NCI-H2196 (cell line): ENCODE data around the gene HSD11B1L.

Experiments
- DNase-seq: peaks from one replicate; lab custom pipeline; 2025; ENCODE audit not compliant: unreplicated experiment; lab: John Stamatoyannopoulos, UW

Gene HSD11B1L

GRCh38 chr19:5666921-5667610 lies 13.8 kb upstream of the HSD11B1L start:
- no peak for DNase-seq

GRCh38 chr19:5667751-5668271 lies 13.0 kb upstream of the HSD11B1L start:
- DNase-seq: no peak

- DNase-seq: no peak
These were observed 11.6 kb upstream of the HSD11B1L start for GRCh38 chr19:5669212-5669611.

GRCh38 chr19:5671600-5671999 lies 9.2 kb upstream of the HSD11B1L start:
- DNase-seq: no peak

- DNase-seq: no peak
These were observed 7.9 kb upstream of the HSD11B1L start for GRCh38 chr19:5672708-5673459.

- DNase-seq: no peak
These were observed 7.1 kb upstream of the HSD11B1L start for GRCh38 chr19:5673752-5674151.

- DNase-seq: no peak
These were observed 6.1 kb upstream of the HSD11B1L start for GRCh38 chr19:5674714-5675113.

- no peak for DNase-seq
These were observed 4.6 kb upstream of the HSD11B1L start for GRCh38 chr19:5676105-5676771.

GRCh38 chr19:5676772-5677105 lies 4.1 kb upstream of the HSD11B1L start:
- DNase-seq: no peak

GRCh38 chr19:5677136-5677535 lies 3.7 kb upstream of the HSD11B1L start:
- no peak for DNase-seq

GRCh38 chr19:5677580-5677979 lies 3.2 kb upstream of the HSD11B1L start:
- DNase-seq: no peak

GRCh38 chr19:5678071-5678718 lies 2.6 kb upstream of the HSD11B1L start:
- no peak for DNase-seq

- DNase-seq: no peak
These were observed 1.3 kb upstream of the HSD11B1L start for GRCh38 chr19:5679289-5680083.

- DNase-seq: no peak
These were observed 767 bp upstream of the HSD11B1L start for GRCh38 chr19:5680084-5680436.

- no peak for DNase-seq
These were observed 722 bp downstream of the HSD11B1L start for GRCh38 chr19:5681391-5682106.

- no peak for DNase-seq
These were observed 1.3 kb downstream of the HSD11B1L start for GRCh38 chr19:5682107-5682482.

GRCh38 chr19:5683177-5683886 lies 2.5 kb downstream of the HSD11B1L start:
- DNase-seq: no peak

GRCh38 chr19:5684694-5685430 lies 4.0 kb downstream of the HSD11B1L start:
- no peak for DNase-seq

- no peak for DNase-seq
These were observed 5.5 kb downstream of the HSD11B1L start for GRCh38 chr19:5686326-5686646.
